ENCODE measurements around the gene IMMT.
A peak's percentile ranks its signal among the peaks of the same experiment; 100 is the strongest.
"Not testable (repeated sequence)": the region's sequence is repeated elsewhere in the genome, so short reads cannot be mapped to it uniquely, and the experiment has no call there.

IMMT gene

DNA sequence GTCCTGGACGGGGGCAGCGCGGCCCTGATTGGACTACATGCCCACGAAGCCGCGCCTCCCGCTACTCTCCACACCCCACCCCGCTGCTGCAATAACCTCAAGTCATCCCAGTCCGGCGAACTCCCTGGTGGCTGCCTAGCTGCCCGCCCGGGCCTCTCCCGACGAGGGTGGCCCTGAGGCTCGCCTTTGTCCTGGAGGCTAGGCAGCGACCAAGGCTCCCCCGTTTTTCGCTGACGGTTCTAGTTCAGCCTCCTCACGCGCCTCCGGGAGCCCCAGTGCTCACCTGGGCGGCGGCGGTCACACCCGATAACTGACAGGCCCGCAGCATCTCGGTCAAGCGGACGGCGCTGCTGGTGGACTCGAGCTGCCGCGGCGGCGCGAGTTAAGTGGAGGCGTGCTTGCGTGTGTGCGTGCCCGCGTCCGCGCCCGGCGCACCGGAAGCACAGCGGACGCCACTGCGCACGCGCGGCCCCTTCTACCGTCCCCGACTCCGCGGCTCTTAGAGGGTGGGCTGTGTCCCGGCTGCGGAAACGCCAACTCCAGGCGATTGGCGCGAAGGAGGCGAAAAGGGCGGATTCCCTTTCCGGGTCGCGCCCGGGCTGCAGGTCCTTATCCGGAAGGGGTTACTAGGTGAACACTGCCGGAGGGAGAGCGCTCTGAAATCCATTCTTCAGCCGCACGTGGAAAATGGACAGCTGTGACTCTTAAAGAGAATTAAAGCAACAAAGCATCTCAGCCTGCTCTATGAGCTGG is at the start of gene IMMT:
Gene IMMT (minus strand): TSS at position 408 of the 753 bp plus-strand sequence. CDS start 80 bp downstream, at position 328.
- peak; percentile 92 to 97 for DNase-seq

DNA sequence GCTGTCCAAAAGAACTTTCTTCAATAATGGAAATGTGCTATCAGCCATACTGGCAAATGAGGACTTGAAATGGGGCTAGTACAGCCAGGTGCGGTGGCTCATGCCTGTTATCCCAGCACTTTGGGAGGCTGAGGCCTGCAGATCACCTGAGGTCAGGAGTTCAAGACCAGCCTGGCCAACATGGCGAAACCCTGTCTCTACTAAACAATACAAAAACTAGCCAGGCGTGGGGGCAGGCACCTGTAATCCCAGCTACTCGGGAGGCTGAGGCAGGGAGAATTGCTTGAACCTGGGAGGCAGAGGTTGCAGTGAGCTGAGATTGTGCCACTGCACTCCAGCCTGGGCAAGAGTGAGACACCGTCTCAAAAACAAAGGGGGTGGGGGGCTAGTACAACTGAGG is 49.5 kb upstream of the IMMT start:
- not testable (repeated sequence) for DNase-seq

DNA sequence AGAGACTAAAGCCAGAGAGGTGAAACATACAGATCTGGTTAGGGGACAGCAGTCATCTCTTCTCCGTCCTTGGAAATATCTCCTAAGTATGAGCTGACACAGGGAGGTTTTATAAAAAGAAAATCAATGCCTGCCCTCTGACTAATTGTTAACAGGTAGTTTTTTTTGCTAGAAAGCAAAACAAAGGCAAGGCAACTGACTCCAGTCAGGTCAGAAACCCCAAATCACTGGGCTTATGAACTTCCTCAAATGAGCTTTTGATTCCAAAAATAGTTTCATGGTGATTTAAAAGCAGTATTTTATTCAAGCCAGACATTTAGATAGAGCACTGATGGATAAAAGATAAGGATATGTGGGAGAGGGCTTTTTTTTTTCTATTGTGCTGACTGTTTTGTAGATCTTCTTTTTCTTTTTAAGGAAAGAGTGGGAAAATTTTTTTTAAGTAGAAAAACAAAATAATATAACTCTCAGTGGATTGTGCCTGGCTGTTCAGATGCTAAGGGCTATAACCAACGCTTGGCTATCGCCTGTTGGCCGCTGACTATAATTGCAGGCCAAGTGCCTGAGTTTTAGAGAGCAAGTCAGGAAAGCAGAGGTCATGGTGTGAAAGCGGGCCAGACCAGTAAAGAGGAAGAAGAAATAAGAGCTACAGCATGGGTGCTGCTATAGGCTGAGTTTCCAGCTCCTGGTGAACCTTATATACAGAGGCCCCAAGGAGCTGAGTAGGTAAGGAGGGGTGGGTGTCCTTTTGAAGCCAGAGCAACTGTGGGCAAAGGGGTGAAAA is 48.9 kb upstream of the IMMT start:
- no peak for DNase-seq

DNA sequence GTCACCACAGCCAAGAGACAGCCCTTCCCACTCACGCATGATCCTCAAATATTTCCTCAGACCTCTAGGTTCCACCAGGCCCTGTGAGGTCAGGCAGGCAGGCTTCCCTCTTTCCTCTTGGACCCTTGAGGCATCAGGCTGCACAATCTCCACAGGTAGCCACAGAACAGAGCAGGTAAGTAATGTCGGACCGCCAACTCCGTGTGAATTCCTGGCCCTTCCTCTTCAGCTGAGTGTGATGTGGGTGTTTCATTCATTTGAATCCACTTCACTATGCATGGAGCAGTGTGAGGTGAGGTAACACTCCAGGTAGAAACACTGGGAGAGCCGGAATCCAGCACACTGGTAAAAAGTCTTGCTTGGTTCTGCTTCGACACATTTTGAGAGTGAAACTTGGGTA is 48.0 kb upstream of the IMMT start:
- no peak for DNase-seq

DNA sequence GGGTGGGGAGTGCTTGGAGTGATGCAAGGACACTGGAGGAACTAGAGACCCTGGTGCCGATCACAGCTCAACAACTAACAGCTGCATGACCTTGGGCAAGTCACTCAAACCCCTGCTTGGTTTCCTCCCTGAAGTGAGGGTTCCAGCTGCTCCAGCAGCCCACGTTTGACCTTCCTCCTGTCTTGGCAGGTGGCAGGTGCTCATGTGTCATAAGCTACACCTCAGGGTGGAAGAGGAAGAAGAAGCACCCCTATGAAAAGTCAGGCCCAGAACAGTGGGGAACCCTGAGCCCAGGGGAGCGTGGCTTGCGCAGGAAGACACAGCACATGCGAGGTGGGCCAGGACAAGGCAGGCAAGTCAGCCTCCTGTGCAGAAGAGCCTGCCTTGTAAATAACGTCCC is 46.3 kb upstream of the IMMT start:
- DNase-seq: no peak

DNA sequence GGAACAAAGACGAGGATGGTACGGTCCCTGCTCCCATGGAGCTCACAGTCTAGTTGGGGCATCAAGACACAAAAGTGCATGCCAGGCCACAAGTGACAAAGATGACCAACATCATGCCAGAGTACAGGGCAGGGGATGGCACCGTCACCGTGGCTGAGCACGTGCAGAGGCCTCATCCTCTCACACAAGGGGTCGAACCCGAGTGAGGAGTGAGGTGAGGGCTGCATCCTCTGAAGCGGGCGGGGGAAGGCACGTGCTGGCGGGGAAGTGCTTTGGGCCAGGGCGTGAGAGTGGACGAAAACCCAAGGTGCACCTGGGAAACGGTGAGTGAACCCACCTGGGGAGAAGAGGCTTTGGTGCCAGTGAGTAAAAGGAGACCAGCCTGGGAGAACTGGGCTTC is 45.0 kb upstream of the IMMT start:
- no peak for DNase-seq

DNA sequence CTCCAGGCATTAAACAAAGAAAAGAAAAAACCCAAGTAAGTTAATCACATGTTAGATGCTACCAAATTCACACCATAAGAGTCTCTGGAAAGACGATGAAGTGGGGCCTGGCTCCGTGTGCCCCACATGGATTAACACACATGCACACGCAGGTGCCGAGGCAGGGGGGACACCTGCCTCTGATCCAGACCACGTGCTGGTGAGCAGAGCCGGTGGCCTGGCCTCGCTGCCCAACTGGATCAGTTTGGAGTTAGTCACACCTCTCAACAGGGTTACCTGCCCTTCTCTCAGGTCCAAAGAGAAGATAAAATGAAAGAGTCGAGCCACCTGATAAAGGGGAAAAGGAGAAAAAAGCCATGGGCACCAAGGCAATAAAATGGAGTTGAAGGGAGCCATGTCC is 44.5 kb upstream of the IMMT start:
- no peak for DNase-seq

DNA sequence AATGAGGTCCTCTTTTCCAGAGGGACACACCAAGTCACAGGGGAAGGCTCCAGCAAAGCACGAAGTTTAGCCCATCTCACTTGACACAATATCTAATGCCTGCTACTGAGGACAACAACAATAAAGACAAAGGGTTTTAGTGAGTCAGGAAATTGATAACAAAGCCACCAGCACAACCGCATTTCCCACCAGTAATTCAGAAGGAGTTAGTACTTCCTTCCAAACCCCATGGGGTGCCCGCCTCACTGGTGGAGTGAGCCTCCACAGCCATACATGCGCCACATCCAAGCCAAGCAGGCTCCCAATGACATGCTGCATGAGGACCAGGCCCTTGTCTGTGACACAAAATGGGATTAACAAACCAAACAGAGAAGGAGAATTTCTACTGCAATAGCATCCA is 44.1 kb upstream of the IMMT start:
- DNase-seq: no peak

DNA sequence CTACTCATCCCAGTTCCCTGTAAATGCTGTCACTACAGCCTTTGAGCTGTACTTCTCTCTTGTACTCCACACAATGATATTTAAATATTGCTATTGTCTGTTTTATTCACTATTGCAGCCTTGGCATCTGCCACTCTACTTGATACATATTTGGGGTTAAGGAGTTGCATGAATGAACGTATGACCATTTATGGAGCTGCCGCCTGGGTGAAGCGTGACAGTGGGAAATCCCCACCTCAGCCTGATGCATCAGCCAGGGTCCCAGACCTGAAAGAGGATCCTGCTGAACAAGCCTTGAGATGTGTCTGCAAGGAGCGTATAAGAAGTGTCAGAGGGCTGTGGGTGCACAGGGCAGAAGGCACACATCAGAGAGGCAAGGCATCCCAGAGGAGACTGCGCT is 43.1 kb upstream of the IMMT start:
- no peak for DNase-seq

DNA sequence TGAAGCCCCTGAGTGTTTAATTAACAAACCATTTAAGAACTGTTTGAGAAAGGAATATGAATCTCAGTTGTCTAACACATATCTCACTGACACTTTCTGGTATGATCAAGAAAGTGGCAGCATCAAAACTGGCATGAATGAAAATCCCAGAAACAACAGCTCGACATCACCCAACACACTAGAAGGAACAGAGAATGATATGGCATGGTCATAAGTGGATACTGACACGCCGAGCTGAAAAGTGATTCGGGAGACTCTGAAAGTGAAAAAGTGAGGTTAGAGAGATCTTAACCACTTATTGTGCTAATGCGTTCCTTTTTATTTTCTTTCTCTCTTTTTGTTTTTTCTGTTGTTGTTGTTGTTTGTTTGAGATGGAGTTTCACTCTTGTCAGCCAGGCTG is 41.9 kb upstream of the IMMT start:
- DNase-seq: no peak

DNA sequence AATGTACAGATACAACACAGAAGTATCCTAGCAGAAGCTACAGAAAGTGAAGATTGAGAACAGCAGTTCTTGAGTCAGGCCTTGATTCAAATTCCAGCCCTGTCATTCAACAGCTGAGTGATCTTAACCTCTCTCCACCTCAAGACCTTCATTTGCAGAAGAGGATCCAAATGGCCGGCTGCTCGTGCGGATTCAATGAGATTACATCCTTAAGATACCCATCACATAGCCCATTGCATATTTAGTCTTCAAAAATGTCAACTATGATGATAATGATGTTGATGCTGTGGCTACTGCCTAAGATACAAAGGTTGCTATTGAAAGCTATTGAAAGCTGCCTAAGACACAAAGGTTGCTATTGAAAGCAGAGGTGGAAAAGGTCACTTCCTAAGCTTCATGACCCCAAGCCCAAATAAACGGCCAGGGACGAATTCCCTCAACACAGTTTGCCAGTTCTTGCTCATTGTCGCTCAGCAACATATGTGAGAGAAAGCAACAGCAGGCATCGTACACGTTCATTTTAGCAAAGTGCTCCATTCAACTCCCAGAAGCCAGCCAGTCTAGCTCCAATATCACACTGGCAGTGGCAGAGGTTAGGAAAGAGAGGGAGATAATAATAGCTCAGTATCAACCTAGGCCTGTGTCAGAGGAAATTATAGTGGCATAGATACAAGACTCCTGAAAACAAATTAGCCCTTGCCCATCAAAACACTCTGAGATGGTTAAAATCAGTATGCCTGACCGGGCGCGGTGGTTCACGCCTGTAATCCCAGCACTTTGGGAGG is 40.1 kb upstream of the IMMT start:
- no peak for DNase-seq

DNA sequence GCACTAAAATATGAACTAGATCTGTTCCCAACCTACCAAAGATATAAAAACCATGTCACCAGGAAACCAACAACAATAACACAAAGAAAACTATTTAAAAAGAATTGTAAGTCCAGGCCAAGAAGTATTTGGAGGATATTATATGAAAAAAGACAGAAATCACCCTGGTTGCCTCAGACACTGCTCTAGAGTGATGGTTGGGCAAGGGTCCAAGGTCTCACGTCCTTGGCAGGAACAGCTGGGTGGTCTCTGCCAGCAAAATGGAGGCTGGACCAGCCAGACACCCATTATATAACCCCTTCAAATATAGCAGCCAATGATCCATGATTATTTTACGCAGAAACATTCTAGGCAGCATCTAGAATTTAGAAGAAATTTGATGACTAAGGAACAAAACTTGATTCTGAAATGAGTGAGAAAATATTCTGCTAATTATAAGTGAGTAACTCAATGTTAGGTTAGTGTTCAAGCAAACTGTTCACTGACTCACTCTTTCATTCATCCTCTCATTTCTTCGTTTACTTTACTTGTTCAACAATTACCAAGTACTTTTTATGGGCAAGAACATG is 39.4 kb upstream of the IMMT start:
- DNase-seq: no peak

DNA sequence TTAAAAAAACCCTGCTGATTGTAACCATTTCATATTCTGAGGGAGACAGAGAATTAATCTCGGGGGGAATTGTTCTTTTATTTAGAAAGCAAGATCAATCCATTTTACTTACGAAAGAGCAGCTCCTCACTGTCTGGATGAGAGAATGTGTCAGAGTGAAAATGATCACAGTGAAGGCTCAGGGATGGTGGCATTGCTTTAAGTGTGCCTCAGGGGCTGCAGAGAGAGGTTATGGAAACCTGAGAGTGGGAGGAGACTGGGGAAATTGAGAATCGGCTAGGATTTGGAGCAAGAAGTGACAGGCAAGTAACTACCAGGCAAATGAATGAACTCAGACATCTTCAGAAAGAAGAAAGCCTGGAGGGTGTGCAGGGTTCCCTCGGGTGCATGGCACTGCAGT is 38.2 kb upstream of the IMMT start:
- no peak for DNase-seq

DNA sequence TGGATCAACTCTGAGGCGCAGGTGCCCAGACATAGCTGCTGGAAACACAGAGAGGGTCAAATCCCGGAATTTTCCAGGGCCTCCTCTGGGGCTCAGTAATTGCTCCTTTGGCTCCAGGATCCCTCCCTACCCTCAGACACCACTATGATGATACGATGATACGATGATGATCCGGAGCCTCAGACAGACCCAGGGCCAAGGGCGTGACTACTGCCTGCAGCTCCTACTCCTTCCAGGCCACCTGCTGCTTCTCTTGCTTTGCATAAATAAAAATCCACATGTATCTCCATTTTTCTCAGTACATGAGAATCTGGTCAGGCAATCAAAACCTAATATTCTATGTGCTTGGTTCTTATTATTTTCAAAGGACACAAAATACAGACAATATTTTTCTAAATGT is 37.6 kb upstream of the IMMT start:
- DNase-seq: peak; percentile 2 to 61

DNA sequence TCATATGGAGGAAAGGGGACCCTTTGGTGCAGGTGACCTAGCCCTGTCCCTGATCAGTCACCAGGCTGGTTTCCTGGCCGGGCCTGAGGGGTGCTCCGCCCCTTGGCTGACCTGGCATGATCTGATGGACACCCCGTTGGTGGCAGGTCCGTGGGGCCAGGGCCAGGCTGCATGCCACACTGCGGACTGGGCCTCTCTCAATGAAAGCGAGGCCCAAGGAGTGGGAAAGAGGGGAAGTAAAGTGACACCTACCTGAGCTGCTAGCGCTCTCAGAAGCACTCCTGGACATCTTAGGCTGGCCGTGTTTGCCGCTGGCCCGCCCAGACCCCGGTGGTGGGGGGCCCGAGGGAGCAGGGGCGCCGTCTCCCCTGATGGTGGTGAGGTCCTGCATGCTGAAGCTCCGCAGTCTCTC is 37.1 kb upstream of the IMMT start:
- DNase-seq: no peak

DNA sequence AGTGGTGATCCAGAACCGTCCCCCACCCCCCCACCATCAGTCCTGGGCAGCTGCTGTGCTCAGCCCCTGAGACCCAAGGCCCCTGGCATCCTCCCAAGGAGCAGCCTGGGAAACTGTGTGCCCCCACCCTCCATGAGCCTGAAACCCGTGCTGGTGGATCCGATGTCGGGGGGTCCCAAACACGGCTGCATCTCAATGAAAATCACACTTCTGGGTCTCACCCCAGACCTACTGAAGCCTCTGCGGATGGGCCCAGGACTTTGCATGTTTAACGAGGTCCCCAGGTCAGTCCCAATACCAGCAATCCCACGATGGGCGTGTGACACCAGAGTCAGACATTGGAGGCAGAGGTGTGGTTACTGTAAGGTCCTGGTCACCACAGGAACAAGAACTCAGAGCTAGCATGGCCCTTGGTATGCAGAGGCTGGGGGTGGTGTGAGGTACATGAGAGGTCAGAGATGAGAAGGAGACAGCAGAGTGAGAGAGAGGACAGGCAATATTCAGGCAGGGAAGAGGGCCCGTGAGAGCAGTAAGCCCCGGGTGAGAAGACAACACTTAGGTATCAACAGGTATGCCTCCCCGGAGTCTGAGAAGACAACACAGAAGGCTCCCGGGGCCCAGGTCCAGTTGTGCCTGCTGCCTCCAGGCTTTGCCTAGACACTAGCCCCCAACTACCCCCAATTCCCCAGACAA is 36.6 kb upstream of the IMMT start:
- no peak for DNase-seq

DNA sequence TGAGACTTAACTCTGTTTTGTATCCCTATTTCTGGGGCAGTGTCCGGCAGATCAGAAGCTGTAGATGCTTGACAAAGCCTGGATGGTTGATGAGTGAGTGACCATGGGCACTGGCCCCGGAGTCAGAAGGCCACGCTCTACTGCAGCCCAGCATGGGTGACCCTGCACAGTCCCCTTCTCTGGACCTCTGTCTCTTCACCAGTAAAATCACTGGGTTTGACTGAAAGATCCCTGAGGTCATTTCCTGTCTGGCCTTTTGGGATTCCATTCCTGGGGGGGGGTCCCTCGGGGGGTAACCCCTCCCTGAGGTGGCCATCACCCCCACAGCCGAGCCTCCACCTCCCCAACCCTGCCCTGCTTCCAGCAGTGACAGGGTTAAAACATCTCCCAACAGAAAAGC is 35.7 kb upstream of the IMMT start:
- DNase-seq: no peak

DNA sequence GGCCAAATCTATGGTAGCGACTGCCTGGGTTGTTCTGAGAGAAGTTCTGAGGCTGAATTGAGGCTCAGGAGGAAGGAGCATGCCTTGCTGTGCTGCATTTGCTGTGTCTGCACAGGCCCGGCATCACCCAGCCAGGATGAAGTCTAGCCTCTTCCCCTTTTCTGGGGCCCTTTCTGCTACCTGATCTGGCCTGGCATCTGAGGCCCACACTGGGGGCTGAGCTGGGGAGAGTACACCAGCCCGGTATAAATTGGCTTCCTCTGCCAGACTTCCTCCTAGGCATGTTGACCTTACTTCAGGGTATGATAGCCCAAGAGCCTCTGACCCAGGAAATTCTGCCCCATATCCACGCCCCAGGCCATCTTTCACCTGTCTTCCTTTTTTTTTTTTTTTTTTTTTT is 34.0 kb upstream of the IMMT start:
- DNase-seq: no peak

DNA sequence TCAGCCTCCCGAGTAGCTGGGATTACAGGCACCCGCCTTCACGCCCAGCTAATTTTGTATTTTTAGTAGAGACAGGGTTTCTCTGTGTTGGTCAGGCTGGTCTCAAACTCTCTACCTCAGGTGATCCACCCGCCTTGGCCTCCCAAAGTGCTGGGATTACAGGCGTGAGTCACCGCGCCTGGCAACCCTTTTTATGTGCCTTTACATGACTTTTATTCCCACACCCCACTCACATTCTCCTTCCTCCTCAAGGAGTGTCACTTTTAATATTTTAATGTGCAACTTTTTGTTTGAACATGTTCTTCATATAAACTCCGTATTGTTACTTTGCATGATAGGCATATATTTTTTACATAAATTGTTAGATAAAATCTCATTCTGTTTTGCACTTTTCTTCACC is 33.3 kb upstream of the IMMT start:
- DNase-seq: not testable (repeated sequence)

DNA sequence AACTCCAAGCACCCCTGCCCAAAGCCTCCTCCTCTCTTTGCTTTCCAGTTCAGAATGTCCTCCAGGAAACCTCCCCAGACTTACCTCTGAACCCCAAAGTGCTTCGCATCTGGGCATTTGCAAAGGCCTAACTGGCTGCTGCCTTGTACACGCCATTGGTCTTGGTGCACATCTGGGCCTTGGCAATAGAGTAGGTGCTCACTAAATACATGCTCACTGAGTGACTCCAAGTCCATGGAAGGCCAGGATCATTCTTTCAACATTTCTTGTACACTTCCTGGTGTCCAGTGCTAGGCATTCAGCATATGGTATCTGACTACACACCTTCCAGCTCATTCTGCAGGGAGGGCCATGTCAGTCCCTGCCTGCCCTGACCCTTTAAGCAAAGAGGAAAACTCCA is 32.4 kb upstream of the IMMT start:
- no peak for DNase-seq

DNA sequence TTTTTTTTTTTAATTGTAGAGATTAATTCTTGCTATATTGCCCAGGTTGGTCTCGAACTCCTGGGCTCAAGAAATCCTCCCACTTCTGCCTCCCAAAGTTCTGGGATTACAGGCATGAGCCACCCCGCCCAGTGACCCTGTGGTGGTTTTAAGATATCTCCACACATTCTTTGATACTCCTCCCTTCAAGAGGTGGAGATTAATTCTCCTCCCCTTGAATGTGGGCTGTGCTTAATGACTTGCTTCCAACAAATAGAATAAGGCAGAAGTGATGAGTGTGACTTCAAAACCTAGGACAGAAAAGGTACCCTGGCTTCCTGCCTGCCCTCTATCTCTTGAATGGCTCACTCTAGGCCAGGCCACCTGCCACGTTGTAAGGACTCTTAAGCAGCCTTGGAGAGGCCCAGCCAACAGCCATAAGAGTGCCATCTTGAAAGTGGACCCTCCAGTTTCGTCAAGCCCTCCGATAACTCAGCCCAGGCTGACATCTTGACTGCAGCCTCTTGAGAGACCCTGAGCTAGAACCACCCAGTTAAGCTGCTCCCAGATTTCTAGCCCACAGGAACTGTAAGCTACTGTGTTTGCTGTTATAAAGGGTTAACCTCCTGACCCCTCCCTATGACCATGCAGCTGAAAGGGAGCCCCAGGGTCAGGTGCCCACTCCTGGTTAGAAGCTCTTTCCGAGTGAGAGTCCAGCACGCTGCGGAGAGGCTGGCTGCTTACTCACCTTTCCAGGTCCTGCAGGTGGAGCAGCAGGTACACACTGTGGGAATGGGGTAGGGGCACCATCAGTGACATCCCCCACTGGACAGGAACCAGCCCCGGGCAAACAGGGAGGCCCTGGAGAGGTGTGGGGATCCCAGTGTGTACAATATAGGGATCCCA is 31.6 kb upstream of the IMMT start:
- DNase-seq: no peak

DNA sequence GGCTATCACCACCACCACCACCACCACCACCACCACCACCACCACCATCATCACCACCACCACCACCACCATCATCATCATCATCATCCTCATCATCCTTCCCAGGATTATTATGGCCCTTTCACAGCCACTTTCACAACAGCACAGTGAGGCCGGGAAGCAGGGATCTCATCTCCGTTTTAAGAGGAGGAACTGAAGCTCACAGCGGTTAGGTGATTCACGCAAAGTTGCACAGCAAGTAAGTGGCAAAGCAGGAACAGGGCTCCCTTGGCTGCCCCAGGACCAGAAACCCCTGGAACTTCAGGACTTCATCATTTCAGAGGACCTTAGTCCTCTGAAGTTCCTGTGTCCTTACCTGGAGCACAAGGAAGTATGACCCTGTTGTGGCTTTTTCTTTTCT is 30.8 kb upstream of the IMMT start:
- no peak for DNase-seq
